ENCODE data around the gene FSCN2.

The FSCN2 gene

DNA sequence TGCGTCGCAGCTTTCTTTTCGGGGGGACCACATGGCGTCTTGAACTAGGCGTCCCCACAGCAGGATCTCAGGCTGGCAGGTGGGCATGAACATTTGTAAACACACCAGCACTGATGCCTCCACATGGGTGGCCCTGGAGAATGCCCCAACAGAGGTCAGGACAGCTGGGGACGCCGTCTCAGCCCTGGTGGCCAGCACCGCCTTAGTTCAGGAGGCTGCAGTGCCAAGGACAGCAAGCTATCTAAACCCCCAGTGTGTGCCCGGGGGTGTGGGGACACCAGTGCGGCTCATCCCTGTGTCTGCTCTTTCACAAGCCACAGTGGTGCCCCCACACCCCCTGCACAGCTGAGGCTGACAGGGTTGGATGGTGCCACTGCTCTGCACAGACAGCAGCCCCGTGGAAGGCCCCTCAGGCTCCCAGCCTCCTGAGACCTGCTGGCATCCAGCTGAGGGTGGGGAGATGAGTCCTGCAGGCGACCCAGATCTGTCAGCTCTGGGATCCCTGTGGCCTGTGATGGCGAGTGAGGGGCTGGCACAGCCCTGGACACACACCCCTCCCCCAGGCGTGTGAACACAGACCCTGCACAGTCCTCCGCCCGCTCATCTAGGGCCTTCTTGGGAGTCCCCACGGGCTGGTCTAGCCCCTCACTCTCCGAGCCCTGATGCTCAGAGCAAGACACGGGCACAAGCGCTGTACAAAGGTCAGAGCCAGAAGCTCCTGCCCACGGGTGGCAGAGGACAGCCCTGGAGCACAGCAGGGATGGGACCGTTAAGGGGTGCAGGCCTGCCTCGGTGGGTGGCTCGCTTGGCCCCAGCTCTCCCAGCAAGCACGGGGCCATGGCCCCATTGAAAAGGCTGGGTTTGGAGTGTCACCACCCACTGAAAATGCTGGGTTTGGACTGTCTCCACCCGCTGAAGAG lies 10.7 kb downstream of the FSCN2 start:
- no peak for DNase-seq

- no peak for DNase-seq
Measured at GRCh38 chr17:81539571-81539900, 11.4 kb downstream of the FSCN2 start.

GRCh38 chr17:81539961-81540675 lies 11.9 kb downstream of the FSCN2 start:
- DNase-seq = no peak

DNA sequence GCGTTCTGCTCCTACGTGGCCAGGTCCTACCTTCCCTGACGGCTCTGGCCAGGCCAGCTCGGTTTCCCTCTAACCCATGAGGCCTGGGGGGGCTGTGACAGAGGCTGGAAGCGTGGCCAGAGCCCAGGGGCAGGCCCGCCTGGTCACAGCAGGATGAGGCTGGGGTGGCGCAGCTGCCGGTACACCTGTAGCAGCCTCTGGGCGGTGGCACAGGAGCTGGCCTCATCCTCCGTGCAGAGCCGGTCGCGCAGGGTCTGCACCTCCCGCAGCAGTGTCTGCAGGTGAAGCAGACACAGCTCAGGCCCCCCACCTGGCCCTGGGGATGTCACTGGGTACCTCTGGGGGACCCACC lies 12.5 kb downstream of the FSCN2 start:
- DNase-seq = no peak

DNA sequence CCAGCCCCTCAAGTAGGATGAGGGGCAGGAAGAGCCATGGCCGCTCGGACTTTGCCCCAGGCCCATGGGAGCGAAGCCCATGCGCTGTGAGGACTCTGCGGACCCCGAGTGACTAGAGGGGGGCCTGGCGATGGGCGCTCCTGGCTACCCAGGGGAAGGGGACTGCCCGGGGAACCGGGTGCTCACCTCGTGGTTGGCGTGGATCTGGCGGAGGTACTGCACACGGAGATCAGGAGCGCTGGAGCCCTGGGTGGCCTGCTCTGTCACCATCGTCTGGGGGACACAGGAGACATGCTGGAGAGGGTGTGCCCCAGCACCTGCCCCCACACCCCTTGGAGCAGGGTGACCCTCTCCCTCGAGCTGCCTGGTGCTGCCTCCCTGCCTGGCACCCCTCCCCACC lies 12.9 kb downstream of the FSCN2 start:
- no peak for DNase-seq

GRCh38 chr17:81542431-81543338 lies 14.5 kb downstream of the FSCN2 start:
- no peak for DNase-seq

DNA sequence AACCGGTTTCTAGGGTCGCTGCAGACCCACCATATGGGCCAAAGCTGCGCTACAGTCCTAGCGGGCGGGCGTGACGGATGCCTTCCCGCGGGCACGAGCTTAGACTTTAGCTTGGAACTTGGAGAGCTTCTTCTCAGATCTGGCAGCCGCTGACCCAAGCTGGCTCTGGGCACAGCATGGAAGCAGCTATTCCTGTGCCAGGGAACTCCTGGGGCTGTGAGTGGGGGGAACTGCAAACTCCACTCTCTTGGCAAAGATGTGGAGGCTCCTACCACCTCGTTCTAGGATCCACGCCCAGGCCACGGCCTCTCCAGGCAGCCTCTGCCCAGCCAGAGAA lies 15.1 kb downstream of the FSCN2 start:
- DNase-seq = no peak

DNA sequence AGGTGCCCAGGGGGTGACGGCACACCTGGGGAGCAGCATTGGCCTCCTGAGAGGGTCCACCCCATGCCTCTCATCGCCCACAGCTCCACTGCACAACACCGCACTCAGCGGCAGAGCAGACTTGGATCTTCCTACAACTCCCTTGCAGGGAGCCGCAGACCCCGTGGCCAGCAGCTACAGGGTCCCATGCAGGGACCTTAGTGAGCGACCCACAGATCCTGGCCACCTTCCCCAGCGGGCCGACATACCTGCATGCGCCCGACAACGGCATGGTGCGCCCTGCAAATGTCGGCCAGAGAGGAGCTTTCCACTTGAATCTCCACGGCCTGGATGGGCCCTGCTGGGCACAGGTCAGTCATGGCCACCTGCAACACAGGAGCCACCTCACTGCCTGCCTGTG lies 15.6 kb downstream of the FSCN2 start:
- DNase-seq = no peak

GRCh38 chr17:81544281-81544974 lies 16.3 kb downstream of the FSCN2 start:
- DNase-seq = no peak

DNA sequence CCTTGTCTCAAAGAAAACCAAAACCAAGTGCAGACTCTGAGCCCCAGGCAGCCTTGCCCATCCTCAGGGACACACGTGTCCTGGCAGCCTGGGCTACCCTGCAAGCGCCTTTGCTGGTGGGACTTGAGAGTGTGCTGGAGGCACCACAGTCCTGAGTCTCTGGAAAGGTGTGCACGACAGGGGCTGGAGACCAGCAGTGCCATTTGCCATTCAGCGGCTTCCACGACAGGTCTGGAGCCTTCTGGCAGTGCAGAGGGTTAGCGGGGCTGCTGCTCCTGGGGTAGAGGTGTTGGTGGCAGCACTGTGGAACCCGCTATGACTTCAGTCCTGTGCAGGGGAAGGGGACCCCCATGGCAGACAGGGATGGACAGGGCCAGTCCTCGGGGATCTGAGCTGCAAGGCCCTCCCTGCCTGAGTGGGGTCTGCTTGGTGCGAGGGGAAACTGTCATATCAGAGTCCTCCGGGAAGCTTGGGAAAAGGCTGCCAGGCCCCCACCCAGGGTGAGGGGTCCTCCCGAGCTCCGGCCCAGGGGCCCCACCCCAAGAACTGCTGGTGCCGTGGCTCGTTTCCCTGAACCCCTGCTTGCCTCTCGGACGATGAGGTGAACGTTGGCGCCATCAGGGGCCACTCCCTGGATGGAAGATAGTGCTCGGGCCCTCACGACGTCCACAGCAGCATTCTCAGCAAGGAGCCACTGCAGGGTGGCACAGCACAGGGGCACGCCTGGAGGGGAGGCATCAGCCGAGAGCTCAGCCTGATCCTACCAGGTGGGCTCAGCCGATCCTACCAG lies 17.2 kb downstream of the FSCN2 start:
- no peak for DNase-seq

DNA sequence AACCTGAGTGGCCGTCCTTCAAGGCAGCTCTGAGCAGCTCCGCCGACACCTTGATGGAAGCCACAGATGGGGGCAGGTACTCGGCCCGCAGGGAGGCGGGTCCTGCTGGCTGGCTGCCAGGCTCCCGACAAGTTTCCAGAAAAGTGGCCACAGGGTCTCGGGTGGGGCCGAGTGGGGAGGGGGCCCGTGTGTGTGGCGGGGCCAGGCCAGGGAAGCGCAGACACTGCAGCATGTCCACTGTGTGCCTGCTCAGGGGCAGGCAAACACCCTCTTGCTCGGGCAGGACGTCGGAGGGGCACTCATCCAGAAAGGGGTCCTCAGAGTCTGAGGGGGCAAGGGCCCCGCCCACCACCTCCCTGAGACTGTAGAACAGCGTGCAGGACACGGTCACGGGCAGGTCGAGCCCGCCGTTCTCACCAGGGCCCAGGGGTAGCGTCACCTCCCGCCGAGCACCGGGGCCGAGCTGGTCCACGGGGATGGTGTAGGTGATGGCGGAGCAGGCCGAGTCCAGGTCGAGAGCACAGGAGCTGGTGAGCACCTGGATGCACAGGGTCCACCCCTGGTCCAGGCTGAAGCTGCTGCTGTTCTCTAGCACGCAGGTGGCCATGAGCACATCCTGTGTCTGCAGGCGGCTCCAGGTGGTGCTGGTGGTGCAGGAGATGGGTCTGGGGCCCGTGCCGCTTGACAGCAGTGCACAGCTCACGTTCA lies 18.9 kb downstream of the FSCN2 start:
- DNase-seq = no peak

DNA sequence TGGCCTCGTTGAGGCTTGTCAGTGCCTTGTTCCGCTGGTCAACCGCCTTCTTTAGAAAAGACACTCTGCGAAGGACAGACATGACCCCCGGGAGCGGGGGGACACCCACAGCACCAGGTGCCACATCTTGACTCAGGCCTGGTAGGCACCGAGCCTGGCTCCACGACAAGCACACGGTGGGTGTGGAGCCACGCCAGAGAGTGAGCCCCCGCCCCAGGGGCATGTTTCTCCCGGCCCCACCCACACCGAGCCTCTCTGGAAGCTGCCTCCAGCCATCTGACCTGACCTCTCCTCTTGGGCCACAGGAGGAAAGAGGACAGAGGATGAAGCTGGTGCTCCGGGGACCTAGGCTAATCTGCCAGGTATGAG lies 19.4 kb downstream of the FSCN2 start:
- DNase-seq = no peak

DNA sequence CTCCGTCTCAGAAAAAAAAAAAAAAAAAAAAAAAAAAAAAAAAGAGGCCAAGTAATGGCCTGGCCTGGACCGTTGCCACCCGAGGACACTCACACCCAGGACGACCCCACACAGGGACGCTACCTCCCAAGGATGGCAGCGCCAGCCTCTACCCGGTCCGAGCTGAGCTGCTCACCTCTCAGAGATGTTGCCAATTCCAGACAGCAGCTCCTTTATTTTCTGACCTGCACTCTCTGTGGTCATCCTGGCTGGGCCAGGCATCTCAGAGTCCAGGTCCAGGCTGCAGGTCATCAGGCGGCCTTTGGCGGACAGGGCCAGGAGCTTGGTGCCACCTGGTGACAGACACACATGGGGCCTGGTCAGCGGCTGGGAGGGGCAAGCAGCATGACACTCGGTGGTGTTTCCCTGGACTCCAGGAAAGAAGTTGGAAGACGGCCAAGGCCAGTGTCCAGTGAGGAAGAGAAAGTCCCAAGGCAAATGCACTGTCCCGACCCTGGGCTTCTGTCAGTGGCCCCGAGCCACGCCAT lies 20.9 kb downstream of the FSCN2 start:
- no peak for DNase-seq

DNA sequence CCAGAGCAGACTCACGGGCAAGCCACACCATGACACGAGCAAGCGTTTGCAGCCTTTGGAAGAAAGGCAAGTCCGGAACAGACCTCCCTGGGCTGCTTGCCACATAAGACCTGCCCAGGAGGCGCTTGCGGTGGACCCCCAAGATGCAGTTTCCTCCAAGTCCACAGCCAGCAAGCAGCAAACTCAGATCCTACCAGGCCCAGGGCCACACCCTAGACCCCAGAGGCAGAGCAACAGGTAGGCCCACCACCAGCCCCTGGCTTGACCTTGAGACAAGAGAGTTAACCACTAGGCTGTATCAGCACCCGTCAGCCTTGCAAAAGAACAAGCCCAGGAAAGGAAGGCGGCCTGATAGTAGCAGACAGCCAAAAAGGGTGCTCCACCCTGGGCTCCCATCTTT lies 21.6 kb downstream of the FSCN2 start:
- DNase-seq = no peak

DNA sequence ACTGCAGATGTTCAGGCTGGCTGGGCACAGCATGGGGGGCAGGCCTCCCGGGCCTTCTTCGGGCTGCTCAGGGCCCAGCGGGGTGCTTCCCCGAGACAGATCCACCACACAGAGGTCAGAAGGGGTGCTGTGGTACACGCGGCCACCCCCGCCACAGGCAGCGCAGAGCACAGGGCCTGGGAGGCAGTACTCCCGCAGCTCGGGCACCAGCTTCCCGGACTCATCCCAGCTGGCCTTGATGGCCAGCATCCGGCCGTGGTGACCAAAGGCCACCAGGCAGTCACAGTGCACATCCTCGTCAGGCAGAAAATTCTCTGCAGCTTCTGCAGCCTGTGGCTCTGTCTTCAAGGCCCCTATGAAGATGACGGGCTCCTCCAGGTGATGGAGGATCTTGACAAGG lies 22.1 kb downstream of the FSCN2 start:
- DNase-seq = no peak

DNA sequence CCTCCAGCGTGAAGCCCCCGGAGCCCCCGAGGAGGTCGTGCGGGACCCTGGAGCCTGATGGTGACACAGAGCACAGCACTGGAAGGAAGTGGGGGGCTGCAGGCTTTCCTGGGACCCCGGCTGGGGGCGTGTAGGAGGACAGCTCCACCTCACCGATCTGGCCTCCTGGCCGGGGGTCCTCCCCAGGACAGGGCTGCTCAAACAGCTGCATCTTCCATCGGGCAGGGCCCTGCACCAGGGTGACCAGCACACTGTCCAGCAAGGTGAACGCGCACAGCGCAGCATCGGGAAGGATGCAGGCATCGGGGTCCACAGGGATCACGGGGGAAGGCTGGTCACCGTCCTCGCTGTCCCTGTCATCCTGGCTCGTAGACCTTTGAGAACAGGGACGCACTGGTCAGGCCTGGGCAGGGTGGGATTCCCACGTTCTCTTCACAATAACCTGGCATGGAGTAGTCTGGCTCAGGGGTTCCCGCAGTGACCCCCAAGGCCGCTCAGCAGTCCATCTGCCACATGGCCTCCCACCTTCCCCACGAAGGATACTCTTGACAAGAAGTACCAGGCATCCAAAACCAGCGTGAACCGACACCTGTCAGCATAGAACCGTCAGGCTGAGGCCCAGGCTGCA lies 22.8 kb downstream of the FSCN2 start:
- no peak for DNase-seq

DNA sequence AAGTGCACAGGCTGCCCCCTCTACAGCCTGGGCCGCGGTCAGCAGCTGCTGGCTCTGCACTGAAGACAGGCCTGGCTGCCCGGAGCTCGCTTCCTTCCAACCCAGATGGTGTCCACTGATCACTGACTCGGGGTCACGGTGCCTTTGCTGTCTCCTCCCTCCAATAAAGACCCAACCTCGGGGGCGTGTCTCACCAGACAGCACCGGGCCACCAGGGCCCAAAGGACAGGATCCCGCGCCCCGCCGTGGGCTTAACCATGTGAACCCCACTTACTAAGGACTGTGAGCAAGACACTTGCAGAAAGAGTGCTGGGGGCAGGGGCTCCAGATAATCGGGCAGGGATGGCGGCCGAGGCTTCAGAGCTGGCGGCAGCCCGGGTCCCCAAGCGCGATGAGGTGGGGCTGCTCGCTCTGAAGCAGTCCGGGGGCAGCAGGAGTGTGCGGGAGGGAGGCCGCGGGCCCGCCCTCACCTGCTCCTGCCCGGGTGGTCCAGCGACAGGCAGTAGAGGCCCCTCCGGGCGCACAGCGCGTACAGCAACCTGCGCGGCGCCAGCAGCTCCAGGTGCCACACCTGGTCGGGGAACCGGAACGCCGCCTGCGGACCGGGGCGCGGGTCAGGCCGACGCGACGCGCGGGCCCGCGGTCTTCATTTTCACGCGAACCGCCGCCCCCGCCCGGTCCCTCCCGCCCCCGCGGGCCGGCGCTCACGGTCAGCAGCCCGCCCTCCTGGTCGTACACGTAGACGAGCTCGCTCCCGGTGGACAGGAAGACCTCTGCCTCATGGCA lies 23.5 kb downstream of the FSCN2 start:
- DNase-seq = peak in 2 of 51 donors; percentile 3 to 22

GRCh38 chr17:81552244-81553017 lies 24.3 kb downstream of the FSCN2 start, which contains the start of gene FAAP100:
TSS of gene FAAP100 (minus strand) at chr17:81552353. CDS start at chr17:81552330, 23 bp downstream.
- peak in 48 of 51 donors; percentile 37 to 91 (median 66) for DNase-seq

All from hypothalamus (tissue), 51 donors.